Measurements from ENCODE around the gene AEBP2.
"Not testable (repeated sequence)": the region's sequence is repeated elsewhere in the genome, so short reads cannot be mapped to it uniquely, and the experiment has no call there.

The AEBP2 gene

DNA sequence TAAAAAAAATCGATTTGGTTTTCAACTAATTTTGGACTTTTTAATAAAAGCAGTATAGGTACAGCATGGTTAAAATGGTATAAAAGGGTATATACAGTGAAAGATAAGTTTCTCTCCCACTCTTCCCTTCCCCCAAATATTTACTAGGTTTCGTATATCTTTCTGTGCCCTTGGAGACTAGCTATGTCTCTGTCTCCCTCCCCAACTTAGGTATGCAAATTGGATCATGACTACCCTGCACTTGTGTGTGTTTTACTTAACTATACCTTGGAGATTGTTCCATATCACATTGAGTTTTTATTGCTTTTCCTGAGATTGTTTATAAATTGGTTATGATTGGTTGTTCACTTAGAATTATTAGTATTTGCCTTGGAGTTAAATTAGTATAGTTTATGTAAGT lies 19.4 kb downstream of the AEBP2 start:
- H3K4me3 ChIP-seq (ENCODE audit: low read depth, low read length) = no peak overlapping the region
- no peak for TF ChIP-seq CTCF (IDR thresholded peaks at IDR 0.05; ENCODE audit: low read depth, low read length)

GRCh38 chr12:19461999-19462398 lies 22.7 kb downstream of the AEBP2 start:
- H3K4me3 ChIP-seq (ENCODE audit: low read depth, low read length) = no peak overlapping the region
- TF ChIP-seq CTCF (IDR thresholded peaks at IDR 0.05; ENCODE audit: low read depth, low read length) = no peak

- H3K4me3 ChIP-seq (ENCODE audit: low read depth, low read length) = no peak overlapping the region
- no peak for TF ChIP-seq CTCF (IDR thresholded peaks at IDR 0.05; ENCODE audit: low read depth, low read length)
Observed at GRCh38 chr12:19462406-19462805, 23.1 kb downstream of the AEBP2 start.

DNA sequence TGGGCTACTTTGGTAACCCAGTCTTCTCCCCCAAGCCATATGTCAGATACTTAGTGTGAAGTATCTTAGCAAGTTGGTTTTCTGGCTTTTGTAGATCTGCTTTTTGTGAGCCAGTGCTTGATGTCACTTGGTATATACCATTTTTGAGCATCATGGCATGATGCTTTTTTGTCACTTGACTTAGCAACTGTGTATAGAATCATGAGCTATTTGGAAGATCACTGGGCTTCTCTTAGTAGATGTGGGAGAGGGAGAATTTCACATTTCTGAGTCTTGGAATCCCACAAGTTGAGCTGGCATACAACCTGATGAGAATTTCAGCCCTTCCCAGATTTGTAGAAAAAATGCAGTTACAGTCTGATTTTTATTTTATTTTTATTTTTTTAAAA lies 24.9 kb downstream of the AEBP2 start:
- TF ChIP-seq CTCF (IDR thresholded peaks at IDR 0.05; ENCODE audit: low read depth, low read length) = no peak
- H3K4me3 ChIP-seq (ENCODE audit: low read depth, low read length) = no peak overlapping the region

- no peak for TF ChIP-seq CTCF (IDR thresholded peaks at IDR 0.05; ENCODE audit: low read depth, low read length)
Observed at GRCh38 chr12:19465711-19466110, 26.4 kb downstream of the AEBP2 start.

GRCh38 chr12:19474147-19474546 lies 34.9 kb downstream of the AEBP2 start:
- H3K4me3 ChIP-seq (ENCODE audit: low read depth, low read length) = no peak overlapping the region
- no peak for TF ChIP-seq CTCF (IDR thresholded peaks at IDR 0.05; ENCODE audit: low read depth, low read length)

More at GRCh38 chr12:19465711-19466110, 26.4 kb downstream of the AEBP2 start:
- H3K4me3 ChIP-seq (ENCODE audit: low read depth, low read length) = no peak overlapping the region

- not testable (repeated sequence) for H3K4me3 ChIP-seq (ENCODE audit: low read depth, low read length)
Observed at GRCh38 chr12:19475884-19476505, 36.7 kb downstream of the AEBP2 start.

GRCh38 chr12:19477071-19477470 lies 37.8 kb downstream of the AEBP2 start:
- H3K4me3 ChIP-seq (ENCODE audit: low read depth, low read length) = no peak overlapping the region
- no peak for TF ChIP-seq CTCF (IDR thresholded peaks at IDR 0.05; ENCODE audit: low read depth, low read length)
